Sigmoid colon (tissue), 4 donors: ENCODE measurements around the gene WDTC1.

Experiments used
- EP300 ChIP-seq, 4 donors: sonication (generic); formaldehyde crosslinking; IDR thresholded peaks; one replicate each; pipeline ENCODE4 v1.6.1; 2017; ENCODE audit warnings: antibody characterized with exemption in 4 of 4
- POLR2A ChIP-seq, 2 donors: fragments of 450-650 bp; IDR thresholded peaks; one replicate each; pipeline ENCODE4 v1.6.1; 2016; ENCODE audit warnings: antibody characterized with exemption in 2 of 2, mild to moderate bottlenecking in 2 of 2, moderate library complexity in 2 of 2
- POLR2AphosphoS5 ChIP-seq, 4 donors: sonication (generic); formaldehyde crosslinking; IDR thresholded peaks; one replicate each; pipeline ENCODE4 v1.6.1; 2017; ENCODE audit warnings: antibody characterized with exemption in 4 of 4
- TF ChIP-seq, protein P1 (sequence below), 4 experiments: fragments of 450-650 bp in 3 of 4; fragments of 200-600 bp in 1 of 4; IDR thresholded peaks; one replicate each; pipeline ENCODE4 v1.5.1; 2016 to 2019; ENCODE audit warnings: antibody characterized with exemption in 4 of 4, mild to moderate bottlenecking in 3 of 4, moderate library complexity in 2 of 4

DNA sequence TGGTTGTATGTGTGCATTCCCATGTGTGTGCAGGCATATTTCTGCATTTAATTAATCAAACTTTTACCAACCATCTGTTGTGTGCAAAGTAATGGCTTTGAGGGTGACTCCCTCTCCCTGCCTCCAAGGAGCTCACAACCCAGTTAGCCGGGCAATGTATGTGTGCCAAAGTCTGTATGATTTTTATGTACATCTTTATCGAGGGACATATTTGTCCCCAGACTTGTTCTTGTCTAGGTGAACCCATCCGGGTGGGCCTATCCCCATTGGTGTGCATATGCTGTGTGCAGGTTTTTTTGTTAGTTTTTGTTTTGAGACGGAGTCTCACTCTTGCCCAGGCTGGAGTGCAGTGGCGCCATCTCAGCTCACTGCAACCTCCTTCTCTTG lies 109.2 kb downstream of the WDTC1 start:
- TF ChIP-seq, protein P1, sequence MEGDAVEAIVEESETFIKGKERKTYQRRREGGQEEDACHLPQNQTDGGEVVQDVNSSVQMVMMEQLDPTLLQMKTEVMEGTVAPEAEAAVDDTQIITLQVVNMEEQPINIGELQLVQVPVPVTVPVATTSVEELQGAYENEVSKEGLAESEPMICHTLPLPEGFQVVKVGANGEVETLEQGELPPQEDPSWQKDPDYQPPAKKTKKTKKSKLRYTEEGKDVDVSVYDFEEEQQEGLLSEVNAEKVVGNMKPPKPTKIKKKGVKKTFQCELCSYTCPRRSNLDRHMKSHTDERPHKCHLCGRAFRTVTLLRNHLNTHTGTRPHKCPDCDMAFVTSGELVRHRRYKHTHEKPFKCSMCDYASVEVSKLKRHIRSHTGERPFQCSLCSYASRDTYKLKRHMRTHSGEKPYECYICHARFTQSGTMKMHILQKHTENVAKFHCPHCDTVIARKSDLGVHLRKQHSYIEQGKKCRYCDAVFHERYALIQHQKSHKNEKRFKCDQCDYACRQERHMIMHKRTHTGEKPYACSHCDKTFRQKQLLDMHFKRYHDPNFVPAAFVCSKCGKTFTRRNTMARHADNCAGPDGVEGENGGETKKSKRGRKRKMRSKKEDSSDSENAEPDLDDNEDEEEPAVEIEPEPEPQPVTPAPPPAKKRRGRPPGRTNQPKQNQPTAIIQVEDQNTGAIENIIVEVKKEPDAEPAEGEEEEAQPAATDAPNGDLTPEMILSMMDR (IDR thresholded peaks at IDR 0.05): no peak
- TF ChIP-seq EP300 (IDR thresholded peaks at IDR 0.05) (no peak), POLR2A (IDR thresholded peaks at IDR 0.05) (no peak), POLR2AphosphoS5 (IDR thresholded peaks at IDR 0.05) (no peak)
